ENCODE results near the gene DSTYK.
A peak's percentile ranks its signal among the peaks of the same experiment; 100 is the strongest.

DSTYK gene

GRCh38 chr1:205211169-205211838, at the start of gene DSTYK:
Gene DSTYK (minus strand): TSS chr1:205211702. CDS start chr1:205211535, 167 bp downstream.
- peak; percentile 97 for DNase-seq (ENCODE audit: low read depth)
- TF ChIP-seq CTCF (conservative IDR thresholded peaks at IDR 0.05; ENCODE audit: control insufficient read depth, insufficient read depth, low read depth, low read length): no peak
- peak within 1 kb of the TSS; percentile 89 for H3K4me3 ChIP-seq (ENCODE audit: control insufficient read depth, low read depth, low read length)

GRCh38 chr1:205259998-205260397, 48.5 kb upstream of the DSTYK start:
- H3K4me3 ChIP-seq (ENCODE audit: control insufficient read depth, low read depth, low read length): no peak overlapping the region
- no peak for DNase-seq (ENCODE audit: low read depth)
- no peak for TF ChIP-seq CTCF (conservative IDR thresholded peaks at IDR 0.05; ENCODE audit: control insufficient read depth, insufficient read depth, low read depth, low read length)

- peak; percentile 22 for DNase-seq (ENCODE audit: low read depth)
These were observed 47.9 kb upstream of the DSTYK start for GRCh38 chr1:205259324-205259832.

GRCh38 chr1:205258719-205259118, 47.2 kb upstream of the DSTYK start:
- DNase-seq (ENCODE audit: low read depth): peak; percentile 51
- no peak for TF ChIP-seq CTCF (conservative IDR thresholded peaks at IDR 0.05; ENCODE audit: control insufficient read depth, insufficient read depth, low read depth, low read length)
- no peak overlapping the region for H3K4me3 ChIP-seq (ENCODE audit: control insufficient read depth, low read depth, low read length)

More at GRCh38 chr1:205259324-205259832, 47.9 kb upstream of the DSTYK start:
- no peak for TF ChIP-seq CTCF (conservative IDR thresholded peaks at IDR 0.05; ENCODE audit: control insufficient read depth, insufficient read depth, low read depth, low read length)
- no peak overlapping the region for H3K4me3 ChIP-seq (ENCODE audit: control insufficient read depth, low read depth, low read length)

- no peak overlapping the region for H3K4me3 ChIP-seq (ENCODE audit: control insufficient read depth, low read depth, low read length)
- DNase-seq (ENCODE audit: low read depth): no peak
- TF ChIP-seq CTCF (conservative IDR thresholded peaks at IDR 0.05; ENCODE audit: control insufficient read depth, insufficient read depth, low read depth, low read length): no peak
These were observed 46.8 kb upstream of the DSTYK start for GRCh38 chr1:205258261-205258691.

- no peak overlapping the region for H3K4me3 ChIP-seq (ENCODE audit: control insufficient read depth, low read depth, low read length)
- no peak for TF ChIP-seq CTCF (conservative IDR thresholded peaks at IDR 0.05; ENCODE audit: control insufficient read depth, insufficient read depth, low read depth, low read length)
- no peak for DNase-seq (ENCODE audit: low read depth)
These were observed 46.2 kb upstream of the DSTYK start for GRCh38 chr1:205257735-205258134.

All from fibroblast of mammary gland (primary cell).